HEK293T (cell line): Measurements from ENCODE around the gene ZDHHC14.
"Not testable (repeated sequence)": the region's sequence is repeated elsewhere in the genome, so short reads cannot be mapped to it uniquely, and the experiment has no call there.

Experiments
- ARNT ChIP-seq: fragments of 450-650 bp; IDR thresholded peaks from 2 replicates; pipeline ENCODE4 v1.6.1; 2017; ENCODE audit warnings: mild to moderate bottlenecking
- BHLHE40 ChIP-seq: fragments of 450-650 bp; IDR thresholded peaks from 2 replicates; pipeline ENCODE4 v1.6.1; 2016; ENCODE audit warnings: mild to moderate bottlenecking, moderate library complexity, borderline replicate concordance
- FOXA1 ChIP-seq: fragments of 450-650 bp; IDR thresholded peaks from 2 replicates; pipeline ENCODE4 v1.6.1; 2016; ENCODE audit warnings: mild to moderate bottlenecking
- FOXM1 ChIP-seq: fragments of 450-650 bp; IDR thresholded peaks from 2 replicates; pipeline ENCODE4 v1.6.1; 2017; ENCODE audit warnings: mild to moderate bottlenecking, borderline replicate concordance
- LEF1 ChIP-seq: fragments of 450-650 bp; IDR thresholded peaks from 2 replicates; pipeline ENCODE4 v1.6.1; 2017; ENCODE audit warnings: mild to moderate bottlenecking, borderline replicate concordance
- PKNOX1 ChIP-seq: fragments of 450-650 bp; IDR thresholded peaks from 2 replicates; pipeline ENCODE4 v1.6.1; 2016
- SP1 ChIP-seq: fragments of 450-650 bp; IDR thresholded peaks from 2 replicates; pipeline ENCODE4 v1.6.1; 2017
- TARDBP ChIP-seq: fragments of 450-650 bp; IDR thresholded peaks from 2 replicates; pipeline ENCODE4 v1.6.1; 2016

- TF ChIP-seq BHLHE40, SP1, LEF1, FOXA1, FOXM1, PKNOX1, TARDBP, ARNT: not testable (repeated sequence)
Measured at GRCh38 chr6:157560063-157560462, 179.1 kb downstream of the ZDHHC14 start.
